ENCODE data around the gene GPATCH3.
"Not testable (repeated sequence)": the region's sequence is repeated elsewhere in the genome, so short reads cannot be mapped to it uniquely, and the experiment has no call there.

Gene GPATCH3

GRCh38 chr1:26900001-26900814 is at the start of gene GPATCH3:
Gene GPATCH3, minus strand, starts transcription at chr1:26900467. Its CDS starts 25 bp downstream, at chr1:26900442.
- DNase-seq: peak; percentile 93

DNA sequence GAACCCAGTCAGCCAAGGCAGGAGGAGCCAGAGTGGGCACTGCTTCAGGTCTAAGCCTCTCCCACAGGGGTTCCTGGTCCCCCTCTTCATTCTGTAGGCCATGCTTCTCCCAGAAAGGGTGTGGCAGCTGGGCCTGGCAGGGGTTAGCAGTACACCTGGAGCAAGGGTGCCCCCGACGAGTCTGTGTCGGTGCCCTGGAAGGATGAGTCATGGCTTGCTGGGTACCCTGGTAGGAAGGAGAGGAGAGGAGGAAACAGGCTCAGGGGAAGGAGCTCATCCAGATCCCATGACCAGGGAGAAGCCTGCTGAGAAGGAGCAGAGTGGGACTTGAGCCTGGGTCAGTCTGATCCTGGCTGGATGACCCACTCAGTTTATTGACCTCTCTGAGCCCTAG is 49.7 kb upstream of the GPATCH3 start:
- no peak for DNase-seq

GRCh38 chr1:26949266-26949925 is 49.1 kb upstream of the GPATCH3 start:
- no peak for DNase-seq

GRCh38 chr1:26948725-26949057 is 48.4 kb upstream of the GPATCH3 start:
- DNase-seq: not testable (repeated sequence)

DNA sequence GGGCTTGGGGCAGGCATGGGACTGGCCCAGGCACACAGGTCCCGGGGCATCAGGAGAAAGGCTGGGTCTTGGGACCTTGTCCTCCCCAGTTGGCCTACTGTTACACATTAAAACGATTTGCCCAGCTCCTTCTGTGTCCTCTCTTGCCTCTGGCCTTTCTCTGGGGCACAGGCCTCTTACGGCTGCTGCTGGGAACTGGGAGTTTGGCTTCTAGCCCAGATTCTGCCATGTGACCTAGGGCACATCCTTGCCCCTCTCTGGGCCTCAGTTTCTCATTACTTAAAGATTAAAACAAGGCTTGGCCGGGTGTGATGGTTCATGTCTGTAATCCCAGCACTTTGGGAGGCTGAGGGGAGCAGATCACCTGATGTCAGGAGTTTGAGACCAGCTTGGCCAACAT is 46.0 kb upstream of the GPATCH3 start:
- DNase-seq: no peak

GRCh38 chr1:26945728-26946127 is 45.5 kb upstream of the GPATCH3 start:
- DNase-seq: no peak

- no peak for DNase-seq
These were observed 44.9 kb upstream of the GPATCH3 start for GRCh38 chr1:26945138-26945537.

DNA sequence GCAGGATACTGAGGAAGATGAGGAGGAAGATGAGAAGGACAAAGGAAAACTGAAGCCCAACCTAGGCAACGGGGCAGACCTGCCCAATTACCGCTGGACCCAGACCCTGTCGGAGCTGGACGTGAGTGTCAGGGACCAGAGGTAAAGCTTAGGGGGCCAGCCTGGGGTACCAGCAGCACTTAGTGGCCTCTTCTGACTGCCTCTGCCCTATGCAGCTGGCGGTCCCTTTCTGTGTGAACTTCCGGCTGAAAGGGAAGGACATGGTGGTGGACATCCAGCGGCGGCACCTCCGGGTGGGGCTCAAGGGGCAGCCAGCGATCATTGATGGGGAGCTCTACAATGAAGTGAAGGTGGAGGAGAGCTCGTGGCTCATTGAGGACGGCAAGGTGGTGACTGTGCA is 42.4 kb upstream of the GPATCH3 start:
- DNase-seq: no peak

DNA sequence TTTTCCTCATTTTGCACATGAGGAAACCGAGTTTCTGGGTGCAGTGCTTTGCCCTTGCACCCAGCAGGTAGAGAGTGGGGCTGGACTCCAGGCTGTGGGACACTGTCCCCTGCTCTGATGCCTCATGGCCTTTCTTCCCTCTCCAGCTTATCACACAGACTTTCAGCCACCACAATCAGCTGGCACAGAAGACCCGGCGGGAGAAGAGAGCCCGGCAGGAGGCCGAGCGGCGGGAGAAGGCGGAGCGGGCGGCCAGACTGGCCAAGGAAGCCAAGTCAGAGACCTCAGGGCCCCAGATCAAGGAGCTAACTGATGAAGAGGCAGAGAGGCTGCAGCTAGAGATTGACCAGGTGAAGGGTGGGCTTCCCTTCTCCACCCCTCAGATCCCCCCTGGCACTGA is 41.0 kb upstream of the GPATCH3 start:
- no peak for DNase-seq

DNA sequence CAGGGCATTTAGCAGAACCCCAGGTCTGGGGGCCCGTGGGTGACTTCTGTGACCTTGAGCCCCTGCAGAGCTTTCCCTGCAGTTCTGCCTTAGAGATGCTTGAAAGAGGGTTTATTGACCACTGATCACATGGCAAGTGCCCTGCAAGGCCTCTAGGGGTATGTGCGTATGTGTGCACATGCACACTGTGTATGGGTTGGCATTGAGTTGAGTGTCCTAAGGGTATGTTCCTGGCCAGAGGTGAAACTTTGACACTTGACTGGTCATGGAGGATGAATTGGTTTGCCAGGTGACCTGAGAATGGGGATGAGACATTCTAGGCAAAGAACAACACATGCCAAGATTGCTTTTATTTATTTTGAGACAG is 38.4 kb upstream of the GPATCH3 start:
- DNase-seq: no peak

GRCh38 chr1:26938004-26938658 is 37.9 kb upstream of the GPATCH3 start:
- DNase-seq: no peak

DNA sequence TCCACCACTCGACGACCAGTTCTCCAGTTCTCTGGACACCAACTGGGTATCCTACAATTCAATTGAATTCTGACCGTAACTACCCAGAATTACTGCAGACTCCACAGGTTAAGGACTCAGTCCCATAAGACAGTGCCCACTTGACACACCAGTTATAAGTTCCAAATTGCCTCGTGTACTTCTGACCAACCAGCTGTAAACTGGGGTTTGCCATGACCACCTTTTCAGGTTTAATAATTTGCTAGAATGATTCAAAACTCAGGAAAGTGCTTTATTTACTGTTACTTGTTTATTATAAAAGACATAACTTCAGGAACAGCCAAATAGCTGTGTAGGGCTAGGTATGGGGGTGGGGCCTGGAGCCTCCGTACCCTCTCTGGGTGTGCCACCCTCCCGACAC is 36.6 kb upstream of the GPATCH3 start:
- DNase-seq: no peak

GRCh38 chr1:26932531-26932930 is 32.3 kb upstream of the GPATCH3 start:
- no peak for DNase-seq

DNA sequence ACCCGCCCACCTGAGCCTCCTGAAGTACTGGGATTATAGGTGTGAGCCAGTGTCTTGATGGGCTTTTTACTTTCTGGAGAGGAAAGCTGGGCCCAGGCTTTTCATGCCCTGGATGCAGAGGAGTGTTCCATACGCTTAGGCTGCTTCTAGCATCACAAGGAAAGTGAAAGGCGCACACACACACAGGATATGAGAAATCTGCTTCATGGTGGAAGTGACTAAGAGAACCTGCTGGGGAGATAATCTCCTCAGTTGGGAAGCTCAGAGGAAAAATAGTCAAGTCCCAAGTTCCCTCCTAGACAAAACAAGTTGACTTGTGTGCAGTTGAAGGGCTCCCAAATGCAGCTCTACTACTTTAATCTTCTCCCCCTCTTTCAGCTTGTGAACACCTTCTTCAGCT is 23.4 kb upstream of the GPATCH3 start:
- peak; percentile 24 for DNase-seq

GRCh38 chr1:26922901-26923300 is 22.6 kb upstream of the GPATCH3 start:
- DNase-seq: no peak

- DNase-seq: no peak
These were observed 22.1 kb upstream of the GPATCH3 start for GRCh38 chr1:26922431-26922729.

GRCh38 chr1:26921540-26922430 is 21.5 kb upstream of the GPATCH3 start, which contains the start of gene NUDC:
Gene NUDC, plus strand, starts transcription at chr1:26921743. Its CDS starts 106 bp downstream, at chr1:26921849.
- peak; percentile 98 for DNase-seq

DNA sequence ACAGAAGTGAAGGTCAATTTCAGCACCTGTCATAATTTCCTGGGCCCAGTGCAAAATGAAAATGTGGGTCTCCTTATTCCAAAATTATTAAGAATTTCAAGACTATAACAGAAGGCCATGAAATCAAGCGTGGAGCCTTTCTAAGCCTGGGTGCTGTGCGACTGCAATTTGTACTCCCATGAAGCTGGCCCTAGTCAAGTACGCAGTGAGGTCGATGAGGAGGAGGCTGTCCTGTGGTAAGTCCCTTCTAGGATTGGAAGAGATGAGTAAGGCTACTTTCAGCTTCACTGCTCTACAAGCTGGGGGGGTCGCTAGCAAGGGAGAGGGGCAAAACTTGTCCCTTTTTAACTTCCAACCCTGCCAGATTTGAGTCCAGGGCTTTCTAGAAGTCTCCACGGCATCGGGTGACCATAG is 20.9 kb upstream of the GPATCH3 start:
- no peak for DNase-seq

GRCh38 chr1:26915204-26915842 is 15.1 kb upstream of the GPATCH3 start:
- no peak for DNase-seq

- no peak for DNase-seq
These were observed 13.7 kb upstream of the GPATCH3 start, which contains the start of gene NR0B2 for GRCh38 chr1:26913754-26914619. Gene NR0B2, minus strand, starts transcription at chr1:26913975. Its CDS starts 35 bp downstream, at chr1:26913940.

GRCh38 chr1:26913389-26913753 is 13.1 kb upstream of the GPATCH3 start:
- DNase-seq: no peak

- DNase-seq: no peak
These were observed 11.9 kb upstream of the GPATCH3 start for GRCh38 chr1:26912147-26912490.

Measured in activated CD4-positive, alpha-beta T cell treated with anti-CD3 and anti-CD28 coated beads for 48 hours (primary cell).